ENCODE data around the gene ODAD3.
A peak's percentile ranks its signal among the peaks of the same experiment; 100 is the strongest.

Gene ODAD3

GRCh38 chr19:11435057-11435832 lies at the start of gene ODAD3, which contains the start of gene PRKCSH:
ODAD3 (minus strand) TSS chr19:11435121; CDS start chr19:11435016, 105 bp downstream.
PRKCSH (plus strand) TSS chr19:11435635; CDS start chr19:11436118, 483 bp downstream.
- DNase-seq (ENCODE audit: low read depth, low spot score) = peak; percentile 98
- no CpG with 5 or more reads among the region's 53 CpGs for WGBS (ENCODE audit: insufficient coverage, insufficient read length)
- Histone ChIP-seq H3K4me3 (ENCODE audit: low read length) (peak within 1 kb of the TSS; percentile 82), H3K27ac (ENCODE audit: low read length) (no peak within 1 kb of the TSS), H3K4me1 (ENCODE audit: control insufficient read depth, insufficient read depth, low read length) (peaks cover 6% of the 10 kb centered on the region), H3K9me3 (ENCODE audit: control insufficient read depth, insufficient read depth, low read length) (no peaks in the 10 kb centered on the region), H3K36me3 (ENCODE audit: control insufficient read depth, insufficient read depth, low read length) (peaks cover 16% of the 10 kb centered on the region), H3K27me3 (ENCODE audit: control insufficient read depth, insufficient read depth, low read length) (no peaks in the 10 kb centered on the region)

DNA sequence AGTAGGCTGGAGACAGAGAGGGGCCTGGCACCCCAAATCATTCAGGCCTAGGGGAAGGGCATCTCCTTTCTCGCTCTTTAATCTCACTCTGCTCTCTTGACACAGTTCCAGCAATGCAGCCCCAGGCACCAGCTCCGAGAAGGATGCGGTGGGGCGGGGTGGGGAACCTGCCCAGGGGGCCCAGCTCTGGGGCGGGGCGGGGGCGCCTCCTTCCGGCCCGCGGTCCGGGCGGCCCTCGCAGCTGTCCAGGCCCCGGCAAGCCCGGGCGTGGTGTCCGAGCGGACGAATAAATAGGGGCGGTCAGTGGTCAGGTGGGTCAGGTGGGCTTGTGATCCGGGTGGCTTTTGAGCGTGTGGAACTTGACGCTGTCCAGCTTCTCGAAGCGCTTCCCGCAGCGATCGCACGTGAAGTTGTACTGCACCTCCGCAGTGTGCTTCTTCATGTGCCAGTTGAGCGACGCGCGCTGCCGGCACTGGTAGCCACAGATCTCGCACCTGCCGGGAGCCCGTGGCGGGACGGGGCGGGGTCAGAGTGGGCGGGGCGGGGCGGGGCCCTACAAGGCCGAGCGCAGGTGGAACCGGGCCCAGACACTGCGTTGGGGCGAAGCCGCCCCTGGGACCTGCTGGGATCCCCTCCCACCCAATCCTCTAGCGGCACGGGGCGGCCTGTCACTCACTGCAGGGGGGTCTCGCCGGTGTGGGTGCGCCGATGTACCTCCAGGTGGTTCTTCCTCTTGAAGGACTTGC lies 48.6 kb upstream of the ODAD3 start:
- no peaks in the 10 kb centered on the region for H3K9me3 ChIP-seq (ENCODE audit: control insufficient read depth, insufficient read depth, low read length)
- WGBS (ENCODE audit: insufficient coverage, insufficient read length) = no CpG with 5 or more reads among the region's 57 CpGs
- no peaks in the 10 kb centered on the region for H3K36me3 ChIP-seq (ENCODE audit: control insufficient read depth, insufficient read depth, low read length)
- peaks cover 6% of the 10 kb centered on the region; the same call in 1 of the 2 replicates for H3K27me3 ChIP-seq (ENCODE audit: control insufficient read depth, insufficient read depth, low read length)
- H3K4me1 ChIP-seq (ENCODE audit: control insufficient read depth, insufficient read depth, low read length) = peaks cover 6% of the 10 kb centered on the region; the same call in 1 of the 2 replicates
- no peak overlapping the region for H3K4me3 ChIP-seq (ENCODE audit: low read length)
- no peak for DNase-seq (ENCODE audit: low read depth, low spot score)
- H3K27ac ChIP-seq (ENCODE audit: low read length) = no peak overlapping the region

DNA sequence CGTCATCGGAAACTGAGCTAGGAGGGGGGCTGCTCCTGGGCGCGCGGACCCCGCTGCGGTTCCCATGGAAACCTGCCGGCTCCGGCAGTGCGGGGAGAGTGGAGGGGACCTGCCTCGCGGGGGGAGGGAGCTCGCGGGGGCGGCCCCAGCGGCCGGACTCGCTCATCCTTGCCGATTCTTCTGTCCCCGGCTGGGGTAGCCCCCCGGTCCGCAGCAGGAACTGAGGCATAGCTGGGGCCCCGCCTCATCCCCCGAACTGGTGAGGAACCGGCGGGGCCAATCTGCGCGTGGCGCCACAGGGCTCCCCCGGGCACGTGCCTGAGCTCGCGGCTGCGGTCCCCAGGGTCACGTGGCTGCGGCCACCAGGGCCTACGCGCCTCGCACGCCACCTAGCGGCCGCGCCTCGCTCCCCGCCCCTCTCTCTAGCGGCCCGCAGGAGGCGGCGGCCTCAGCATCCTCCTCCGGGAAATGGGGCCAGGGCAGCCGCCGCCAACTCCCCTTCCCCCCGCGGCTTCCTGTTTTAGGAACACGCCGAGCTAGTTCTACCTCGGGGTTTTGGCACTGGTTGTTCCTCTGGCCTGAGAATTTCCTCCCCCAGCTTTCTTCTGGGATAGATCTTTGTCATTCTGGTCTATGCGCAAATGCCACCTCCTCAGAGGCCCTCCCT lies 47.6 kb upstream of the ODAD3 start:
- Histone ChIP-seq H3K4me1 (ENCODE audit: control insufficient read depth, insufficient read depth, low read length) (peaks cover 6% of the 10 kb centered on the region; the same call in 1 of the 2 replicates), H3K9me3 (ENCODE audit: control insufficient read depth, insufficient read depth, low read length) (no peaks in the 10 kb centered on the region), H3K36me3 (ENCODE audit: control insufficient read depth, insufficient read depth, low read length) (no peaks in the 10 kb centered on the region), H3K4me3 (ENCODE audit: low read length) (peak overlapping the region; percentile 12; the same call in 1 of the 2 replicates), H3K27me3 (ENCODE audit: control insufficient read depth, insufficient read depth, low read length) (peaks cover 6% of the 10 kb centered on the region; the same call in 1 of the 2 replicates), H3K27ac (ENCODE audit: low read length) (no peak overlapping the region)
- no CpG with 5 or more reads among the region's 58 CpGs for WGBS (ENCODE audit: insufficient coverage, insufficient read length)
- DNase-seq (ENCODE audit: low read depth, low spot score) = no peak

DNA sequence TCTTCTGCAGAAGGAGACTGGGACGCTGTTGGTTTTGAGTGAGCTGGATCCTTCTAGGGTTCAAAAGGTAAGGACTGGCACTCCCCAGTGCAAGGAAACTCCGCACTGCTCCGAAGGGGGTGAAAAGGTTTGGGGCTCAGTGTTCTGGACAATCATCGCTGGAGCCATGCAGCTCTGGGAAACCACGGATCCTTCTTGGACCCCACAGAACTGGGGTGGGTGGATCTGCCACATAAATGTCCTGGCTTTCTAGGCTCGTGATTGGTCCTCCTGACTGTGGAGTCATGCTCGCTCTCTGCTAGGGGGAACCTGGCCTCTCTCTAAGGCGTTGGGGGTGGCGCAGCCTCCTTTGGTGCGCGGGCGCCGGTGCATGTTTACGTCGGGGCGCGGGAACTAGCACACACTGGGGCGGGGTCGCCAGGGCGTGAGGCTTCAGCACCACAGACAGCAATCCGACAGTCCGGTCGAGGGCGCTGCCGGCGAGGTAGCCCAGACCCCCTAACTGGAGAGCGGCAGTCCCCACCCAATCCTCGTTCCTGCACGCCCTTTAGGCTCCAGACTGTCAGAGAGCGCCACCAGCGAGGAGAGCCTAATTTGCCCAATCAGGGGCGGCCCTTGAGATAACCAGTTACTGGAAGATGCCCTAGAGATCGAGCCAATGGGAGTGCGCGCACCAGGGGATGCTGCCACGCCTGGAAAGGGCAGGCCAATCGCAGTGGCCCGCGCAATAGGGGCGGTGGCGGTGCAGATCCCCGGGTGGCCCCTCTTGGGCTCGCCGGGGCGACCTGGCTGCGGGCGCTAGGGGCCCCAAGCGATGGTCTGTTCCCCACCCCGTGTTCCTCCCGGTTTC lies 46.8 kb upstream of the ODAD3 start:
- Histone ChIP-seq H3K36me3 (ENCODE audit: control insufficient read depth, insufficient read depth, low read length) (no peaks in the 10 kb centered on the region), H3K27ac (ENCODE audit: low read length) (no peak overlapping the region), H3K9me3 (ENCODE audit: control insufficient read depth, insufficient read depth, low read length) (no peaks in the 10 kb centered on the region), H3K27me3 (ENCODE audit: control insufficient read depth, insufficient read depth, low read length) (peaks cover 6% of the 10 kb centered on the region; the same call in 1 of the 2 replicates), H3K4me3 (ENCODE audit: low read length) (peak overlapping the region; percentile 12; the same call in 1 of the 2 replicates), H3K4me1 (ENCODE audit: control insufficient read depth, insufficient read depth, low read length) (peaks cover 6% of the 10 kb centered on the region; the same call in 1 of the 2 replicates)
- DNase-seq (ENCODE audit: low read depth, low spot score) = no peak
- WGBS (ENCODE audit: insufficient coverage, insufficient read length) = no CpG with 5 or more reads among the region's 50 CpGs

GRCh38 chr19:11480715-11481533 lies 46.0 kb upstream of the ODAD3 start, which contains the start of gene ELAVL3:
ELAVL3 (minus strand) TSS chr19:11481046; CDS start chr19:11480608, 438 bp downstream.
- H3K9me3 ChIP-seq (ENCODE audit: control insufficient read depth, insufficient read depth, low read length) = no peaks in the 10 kb centered on the region
- H3K4me1 ChIP-seq (ENCODE audit: control insufficient read depth, insufficient read depth, low read length) = peaks cover 6% of the 10 kb centered on the region; the same call in 1 of the 2 replicates
- H3K36me3 ChIP-seq (ENCODE audit: control insufficient read depth, insufficient read depth, low read length) = no peaks in the 10 kb centered on the region
- no CpG with 5 or more reads among the region's 77 CpGs for WGBS (ENCODE audit: insufficient coverage, insufficient read length)
- peak within 1 kb of the TSS; percentile 23; the same call in 1 of the 2 replicates for H3K4me3 ChIP-seq (ENCODE audit: low read length)
- H3K27ac ChIP-seq (ENCODE audit: low read length) = no peak within 1 kb of the TSS
- DNase-seq (ENCODE audit: low read depth, low spot score) = no peak
- H3K27me3 ChIP-seq (ENCODE audit: control insufficient read depth, insufficient read depth, low read length) = peaks cover 6% of the 10 kb centered on the region; the same call in 1 of the 2 replicates

- H3K9me3 ChIP-seq (ENCODE audit: control insufficient read depth, insufficient read depth, low read length) = no peaks in the 10 kb centered on the region
- WGBS (ENCODE audit: insufficient coverage, insufficient read length) = no CpG with 5 or more reads among the region's 86 CpGs
- DNase-seq (ENCODE audit: low read depth, low spot score) = no peak
- H3K27ac ChIP-seq (ENCODE audit: low read length) = no peak overlapping the region
- H3K4me1 ChIP-seq (ENCODE audit: control insufficient read depth, insufficient read depth, low read length) = peaks cover 6% of the 10 kb centered on the region; the same call in 1 of the 2 replicates
- no peaks in the 10 kb centered on the region for H3K36me3 ChIP-seq (ENCODE audit: control insufficient read depth, insufficient read depth, low read length)
- H3K27me3 ChIP-seq (ENCODE audit: control insufficient read depth, insufficient read depth, low read length) = peaks cover 6% of the 10 kb centered on the region; the same call in 1 of the 2 replicates
- peak overlapping the region; percentile 23; the same call in 1 of the 2 replicates for H3K4me3 ChIP-seq (ENCODE audit: low read length)
These were observed 45.2 kb upstream of the ODAD3 start for GRCh38 chr19:11479898-11480714.

- H3K4me3 ChIP-seq (ENCODE audit: low read length) = peak overlapping the region; percentile 4; the same call in 1 of the 2 replicates
- peaks cover 6% of the 10 kb centered on the region; the same call in 1 of the 2 replicates for H3K4me1 ChIP-seq (ENCODE audit: control insufficient read depth, insufficient read depth, low read length)
- H3K27me3 ChIP-seq (ENCODE audit: control insufficient read depth, insufficient read depth, low read length) = peaks cover 6% of the 10 kb centered on the region; the same call in 1 of the 2 replicates
- DNase-seq (ENCODE audit: low read depth, low spot score) = no peak
- no peaks in the 10 kb centered on the region for H3K9me3 ChIP-seq (ENCODE audit: control insufficient read depth, insufficient read depth, low read length)
- no peak overlapping the region for H3K27ac ChIP-seq (ENCODE audit: low read length)
- no peaks in the 10 kb centered on the region for H3K36me3 ChIP-seq (ENCODE audit: control insufficient read depth, insufficient read depth, low read length)
- WGBS (ENCODE audit: insufficient coverage, insufficient read length) = no CpG with 5 or more reads among the region's 62 CpGs
These were observed 44.4 kb upstream of the ODAD3 start for GRCh38 chr19:11479090-11479897.

Data from iPS DF 6.9 (cell line).